SK-N-SH (cell line): ENCODE data around the gene TACR2. TPM values are rescaled to one million over a fixed set of nuclear protein-coding genes. Genes with fewer than 3 reads are reported as not detected.

Experiments used
- CTCF ChIA-PET: fragments of 300-600, 350-600 bp; formaldehyde crosslinking; extraction: SDS; loops from one replicate; lab custom pipeline; 2021; lab: Yijun Ruan, JAX
- POLR2A ChIA-PET: fragments of 350-600 bp; sonication (Branson Sonifier 250); formaldehyde crosslinking; extraction: SDS; loops from one replicate; lab custom pipeline; 2020; ENCODE audit warnings: antibody characterized with exemption, inconsistent platforms; lab: Yijun Ruan, JAX
- DNase-seq: peaks from one replicate; pipeline ENCODE4 v3.0.0; 2012
- H2AFZ ChIP-seq: fragments of 200-600 bp; sonication (generic); 2 replicates; pipeline ENCODE4 v1.8.1; 2016; ENCODE audit warnings: antibody characterized with exemption, mild to moderate bottlenecking, low read depth
- H3F3A ChIP-seq: fragments of 200-600 bp; sonication (generic); replicated peaks from 2 replicates; pipeline ENCODE3; 2016; ENCODE audit warnings: antibody characterized with exemption, mild to moderate bottlenecking; ENCODE audit not compliant: insufficient read depth
- H3K27ac ChIP-seq, 2 experiments: fragments of 200-500 bp in 1 of 2; fragments of 200-600 bp in 1 of 2; sonication (Bioruptor generic) in 1 of 2; sonication (generic), shearing (Covaris generic) in 1 of 2; 2 replicates each; pipeline versions ENCODE4 v1.5.1 to v1.6.1; 2014 to 2016; ENCODE audit warnings: low read depth in 2 of 2, inconsistent platforms in 1 of 2, low read length in 1 of 2, mild to moderate bottlenecking in 1 of 2, mixed read lengths in 1 of 2
- H3K27me3 ChIP-seq: fragments of 200-600 bp; sonication (generic), shearing (Covaris generic); 2 replicates; pipeline ENCODE4 v1.6.1; 2016; ENCODE audit warnings: mixed run types; ENCODE audit not compliant: insufficient read depth
- H3K36me3 ChIP-seq, 2 experiments: fragments of 200-500 bp in 1 of 2; fragments of 200-600 bp in 1 of 2; sonication (Bioruptor generic) in 1 of 2; sonication (generic) in 1 of 2; replicated peaks in 1 of 2; 2 replicates each; pipeline versions ENCODE3 to v1.5.1; 2014 to 2016; ENCODE audit warnings: low read length in 1 of 2, mild to moderate bottlenecking in 1 of 2; ENCODE audit not compliant: insufficient read depth in 2 of 2, control insufficient read depth in 1 of 2
- H3K4me1 ChIP-seq, 2 experiments: fragments of 200-500 bp in 1 of 2; fragments of 200-600 bp in 1 of 2; sonication (Bioruptor generic) in 1 of 2; sonication (generic), shearing (Covaris generic) in 1 of 2; 2 replicates each; pipeline versions ENCODE4 v1.5.1 to v1.6.1; 2014 to 2016; ENCODE audit warnings: low read depth in 1 of 2, low read length in 1 of 2, mixed run types in 1 of 2; ENCODE audit not compliant: insufficient read depth in 2 of 2, control insufficient read depth in 1 of 2
- H3K4me2 ChIP-seq: fragments of 200-600 bp; sonication (generic), shearing (Covaris generic); 2 replicates; pipeline ENCODE4 v1.6.1; 2017; ENCODE audit warnings: mixed run types
- H3K4me3 ChIP-seq, 2 experiments: fragments of 200-500 bp in 1 of 2; fragments of 200-600 bp in 1 of 2; sonication (Bioruptor generic) in 1 of 2; sonication (generic), shearing (Covaris generic) in 1 of 2; 2 replicates each; pipeline versions ENCODE4 v1.5.1 to v1.8.1; 2014 to 2016; ENCODE audit warnings: low read depth in 2 of 2, inconsistent platforms in 1 of 2, low read length in 1 of 2, mild to moderate bottlenecking in 1 of 2, mixed read lengths in 1 of 2, moderate library complexity in 1 of 2
- H3K79me2 ChIP-seq: fragments of 200-600 bp; sonication (generic); 2 replicates; pipeline ENCODE4 v1.8.1; 2017; ENCODE audit warnings: mild to moderate bottlenecking; ENCODE audit not compliant: insufficient read depth
- H3K9ac ChIP-seq: fragments of 200-600 bp; sonication (generic); 2 replicates; pipeline ENCODE4 v1.6.1; 2017; ENCODE audit warnings: mixed run types
- H3K9me2 ChIP-seq: fragments of 200-600 bp; sonication (generic); 2 replicates; pipeline ENCODE4 v1.6.1; 2017; ENCODE audit warnings: mixed run types
- H3K9me3 ChIP-seq: fragments of 200-600 bp; sonication (generic); 2 replicates; pipeline ENCODE4 v1.6.1; 2017; ENCODE audit warnings: mixed run types, mild to moderate bottlenecking, moderate library complexity
- H4K20me1 ChIP-seq: fragments of 200-600 bp; sonication (generic); 2 replicates; pipeline ENCODE4 v1.6.1; 2017; ENCODE audit warnings: mild to moderate bottlenecking, mixed run types; ENCODE audit not compliant: insufficient read depth
- CHD2 ChIP-seq: fragments of 150-350 bp; IDR thresholded peaks from 2 replicates; pipeline ENCODE4 v1.6.1; 2018; ENCODE audit warnings: low read length; ENCODE audit not compliant: partially characterized antibody
- ELF1 ChIP-seq: IDR thresholded peaks from 2 replicates; pipeline ENCODE4 v1.4.0; 2012
- EZH2phosphoT487 ChIP-seq: fragments of 200-600 bp; sonication (generic); IDR thresholded peaks from 2 replicates; pipeline ENCODE4 v1.6.1; 2017; ENCODE audit warnings: low read depth, mixed run types, mild to moderate bottlenecking, antibody characterized with exemption, moderate library complexity, borderline replicate concordance
- FOSL2 ChIP-seq: IDR thresholded peaks from 2 replicates; pipeline ENCODE4 v1.4.0; 2012; ENCODE audit warnings: low read depth, mild to moderate bottlenecking, moderate library complexity, borderline replicate concordance
- FOXJ3 ChIP-seq: sonication (generic); formaldehyde crosslinking; IDR thresholded peaks from 2 replicates; pipeline ENCODE4 v1.5.1; 2020; ENCODE audit warnings: mild to moderate bottlenecking, missing genetic modification reagents
- FOXM1 ChIP-seq: IDR thresholded peaks from 2 replicates; pipeline ENCODE4 v1.4.0; 2012; ENCODE audit warnings: low read depth, mild to moderate bottlenecking
- GATA2 ChIP-seq: sonication (generic); formaldehyde crosslinking; IDR thresholded peaks from 2 replicates; pipeline ENCODE4 v1.5.0; 2020; ENCODE audit warnings: mild to moderate bottlenecking, missing genetic modification reagents
- JUND ChIP-seq: IDR thresholded peaks from 2 replicates; pipeline ENCODE4 v1.4.0; 2012
- MEF2A ChIP-seq: IDR thresholded peaks from 2 replicates; pipeline ENCODE4 v1.4.0; 2012; ENCODE audit warnings: low read depth, borderline replicate concordance
- NFIC ChIP-seq: IDR thresholded peaks from 2 replicates; pipeline ENCODE4 v1.4.0; 2012; ENCODE audit warnings: borderline replicate concordance
- POLR2AphosphoS5 ChIP-seq: IDR thresholded peaks from 2 replicates; pipeline ENCODE4 v1.6.1; 2012; ENCODE audit warnings: low read depth, low read length
- RAD21 ChIP-seq: IDR thresholded peaks from 2 replicates; pipeline ENCODE4 v1.6.1; 2012; ENCODE audit warnings: mild to moderate bottlenecking, low read length
- RFX5 ChIP-seq: IDR thresholded peaks from 2 replicates; pipeline ENCODE4 v1.6.1; 2012; ENCODE audit warnings: mild to moderate bottlenecking, improper control_type of control experiment, low read length
- SMC3 ChIP-seq: IDR thresholded peaks from 2 replicates; pipeline ENCODE4 v1.6.1; 2012; ENCODE audit warnings: low read depth, low read length, improper control_type of control experiment
- TAF1 ChIP-seq: IDR thresholded peaks from 2 replicates; pipeline ENCODE4 v1.6.1; 2012; ENCODE audit warnings: low read depth, mild to moderate bottlenecking, low read length, moderate library complexity, borderline replicate concordance
- TCF12 ChIP-seq: IDR thresholded peaks from 2 replicates; pipeline ENCODE4 v1.4.0; 2012
- WGBS: methylation state at CpG from one replicate; pipeline ENCODE4 v1.1.6; 2017; ENCODE audit warnings: low lambda C conversion rate; 5-methylcytosine and 5-hydroxymethylcytosine counted together
- polyA plus RNA-seq, 3 experiments: library from polyadenylated mRNA; depleted of rRNA; stranded (reverse); fragments of >200 nt; gene quantifications; 2 replicates each; pipeline ENCODE4 v1.2.3, GENCODE V29; 2012
- TF ChIP-seq, protein P1 (sequence below): fragments of 200-600 bp; sonication (generic); IDR thresholded peaks from 2 replicates; pipeline ENCODE4 v1.6.1; 2017; ENCODE audit warnings: antibody characterized with exemption, mild to moderate bottlenecking, moderate library complexity
- TF ChIP-seq, protein P2 (sequence below): fragments of 150-350 bp; IDR thresholded peaks from 2 replicates; pipeline ENCODE4 v1.6.1; 2017; ENCODE audit warnings: antibody characterized with exemption, low read length, low read depth, borderline replicate concordance
- TF ChIP-seq, protein P3 (sequence below): IDR thresholded peaks from 2 replicates; pipeline ENCODE4 v1.4.0; 2012; ENCODE audit warnings: low read depth, borderline replicate concordance
- TF ChIP-seq, protein P4 (sequence below): IDR thresholded peaks from 2 replicates; pipeline ENCODE4 v1.4.0; 2012; ENCODE audit warnings: low read depth
- TF ChIP-seq, protein P5 (sequence below): fragments of 150-350 bp; IDR thresholded peaks from 2 replicates; pipeline ENCODE4 v1.6.1; 2016; ENCODE audit warnings: mild to moderate bottlenecking, low read depth, low read length

Gene TACR2
- polyA plus RNA-seq, 1 of the 3 experiments (the other 2 are of a cell fraction): 0.02 TPM

DNA sequence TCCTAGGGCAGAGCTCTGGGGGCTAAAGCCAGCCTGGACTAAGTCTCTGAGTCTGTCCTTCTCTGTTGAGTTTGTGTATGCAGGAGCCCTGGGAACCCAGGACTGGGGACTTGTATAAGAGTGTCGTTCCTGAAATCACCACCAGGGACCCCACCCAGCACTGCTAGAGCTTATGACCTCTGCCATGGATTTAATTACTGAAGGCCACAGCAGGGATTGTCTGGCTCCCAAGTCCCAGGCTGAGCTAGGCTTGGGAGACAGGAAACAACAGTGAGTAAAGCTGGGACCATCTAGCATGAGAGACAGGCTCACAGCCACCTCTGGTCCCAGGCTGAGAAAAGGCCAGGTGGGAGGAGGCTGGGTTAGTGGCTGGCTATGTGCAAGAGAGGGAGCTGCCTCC is 33.1 kb upstream of the TACR2 start:
- no peak overlapping the region for H3K9ac ChIP-seq
- no peaks in the 10 kb centered on the region for H3K9me2 ChIP-seq
- no peaks in the 10 kb centered on the region for H3K79me2 ChIP-seq
- no peak overlapping the region for H3K4me3 ChIP-seq
- POLR2A ChIA-PET: no interaction called here
- H3F3A ChIP-seq: peaks cover 20% of the 10 kb centered on the region
- no peak overlapping the region for H3K27ac ChIP-seq
- CTCF ChIA-PET: interaction anchor here (0.6 to 7.6 kb wide), 20 partner anchors 9 to 208 kb away, joined by 3 to 38 read pairs (median 4); no protein-coding TSS in a partner anchor
- H3K4me1 ChIP-seq: peaks cover 13 to 29% of the 10 kb centered on the region in 2 experiments; a peak in 3 of 4 replicates
- H3K4me2 ChIP-seq: no peak overlapping the region
- TF ChIP-seq CHD2: no peak
- peak; percentile 24; the same call in 1 of the 2 replicates for TF ChIP-seq SMC3
- no peak for TF ChIP-seq POLR2AphosphoS5
- TF ChIP-seq, protein P1, sequence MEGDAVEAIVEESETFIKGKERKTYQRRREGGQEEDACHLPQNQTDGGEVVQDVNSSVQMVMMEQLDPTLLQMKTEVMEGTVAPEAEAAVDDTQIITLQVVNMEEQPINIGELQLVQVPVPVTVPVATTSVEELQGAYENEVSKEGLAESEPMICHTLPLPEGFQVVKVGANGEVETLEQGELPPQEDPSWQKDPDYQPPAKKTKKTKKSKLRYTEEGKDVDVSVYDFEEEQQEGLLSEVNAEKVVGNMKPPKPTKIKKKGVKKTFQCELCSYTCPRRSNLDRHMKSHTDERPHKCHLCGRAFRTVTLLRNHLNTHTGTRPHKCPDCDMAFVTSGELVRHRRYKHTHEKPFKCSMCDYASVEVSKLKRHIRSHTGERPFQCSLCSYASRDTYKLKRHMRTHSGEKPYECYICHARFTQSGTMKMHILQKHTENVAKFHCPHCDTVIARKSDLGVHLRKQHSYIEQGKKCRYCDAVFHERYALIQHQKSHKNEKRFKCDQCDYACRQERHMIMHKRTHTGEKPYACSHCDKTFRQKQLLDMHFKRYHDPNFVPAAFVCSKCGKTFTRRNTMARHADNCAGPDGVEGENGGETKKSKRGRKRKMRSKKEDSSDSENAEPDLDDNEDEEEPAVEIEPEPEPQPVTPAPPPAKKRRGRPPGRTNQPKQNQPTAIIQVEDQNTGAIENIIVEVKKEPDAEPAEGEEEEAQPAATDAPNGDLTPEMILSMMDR: peak; percentile 57
- peak; percentile 56 for TF ChIP-seq RAD21
- no peaks in the 10 kb centered on the region for H3K9me3 ChIP-seq
- H3K36me3 ChIP-seq: no peaks in the 10 kb centered on the region
- peak; percentile 78 for DNase-seq
- no peaks in the 10 kb centered on the region for H4K20me1 ChIP-seq
- WGBS: 36% methylated on average over 1 of the region's 1 CpG
- H3K27me3 ChIP-seq: no peaks in the 10 kb centered on the region
- no peak overlapping the region for H2AFZ ChIP-seq

DNA sequence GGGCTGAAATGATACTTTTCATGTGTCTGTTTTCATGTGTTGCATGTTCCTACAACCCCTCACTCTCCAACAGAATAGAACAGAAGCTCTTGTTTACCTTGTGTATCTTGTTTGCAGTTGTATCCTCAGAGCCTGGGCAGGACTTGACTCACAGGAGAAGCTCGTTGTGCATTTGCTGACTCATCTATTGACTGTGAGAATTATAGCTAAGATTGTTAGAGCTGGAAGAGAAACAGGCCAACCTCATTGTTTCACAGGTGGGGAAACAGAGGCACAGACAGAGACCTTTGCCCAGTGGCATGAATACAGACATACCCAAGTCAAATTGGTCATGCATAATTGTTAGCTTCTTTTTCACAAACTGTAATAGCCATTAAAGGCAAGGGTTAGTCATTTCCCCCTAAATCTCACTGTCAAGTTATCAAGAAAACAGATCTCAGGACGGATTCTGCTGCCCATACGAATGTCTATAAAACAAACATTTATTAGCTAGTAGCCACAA is 30.0 kb upstream of the TACR2 start:
- H3K36me3 ChIP-seq: no peaks in the 10 kb centered on the region
- 13% methylated on average over 3 of the region's 3 CpGs for WGBS
- peaks cover 6 to 29% of the 10 kb centered on the region in 2 experiments; a peak in 3 of 4 replicates for H3K4me1 ChIP-seq
- H3K4me2 ChIP-seq: peak overlapping the region; percentile 48
- no peaks in the 10 kb centered on the region for H3K79me2 ChIP-seq
- no peak overlapping the region for H2AFZ ChIP-seq
- no peaks in the 10 kb centered on the region for H3K9me2 ChIP-seq
- H3F3A ChIP-seq: peaks cover 20% of the 10 kb centered on the region
- no peaks in the 10 kb centered on the region for H4K20me1 ChIP-seq
- POLR2A ChIA-PET: interaction anchor here (0.5 kb wide), 1 partner anchor 8 kb away, joined by 3 read pairs; no protein-coding TSS in a partner anchor
- H3K27me3 ChIP-seq: no peaks in the 10 kb centered on the region
- H3K9me3 ChIP-seq: no peaks in the 10 kb centered on the region
- H3K4me3 ChIP-seq: peak overlapping the region in 1 of 2 experiments; percentile 3; a peak in 1 of 4 replicates
- peak overlapping the region; percentile 2 to 70; a peak in 3 of 4 replicates for H3K27ac ChIP-seq
- CTCF ChIA-PET: interaction anchor here (0.6 to 7.6 kb wide), 8 partner anchors 13 to 190 kb away, joined by 3 to 38 read pairs (median 4); no protein-coding TSS in a partner anchor
- DNase-seq: no peak
- H3K9ac ChIP-seq: no peak overlapping the region
- TF ChIP-seq FOXM1 (no peak), NFIC (0 out of 2 replicates have a peak, but pooled peaks have one; percentile 20), TCF12 (peak; percentile 79), ELF1 (no peak), RFX5 (no peak), TAF1 (no peak), GATA2 (no peak), JUND (peak; percentile 90), EZH2phosphoT487 (no peak), FOXJ3 (CRISPR knock-in tag) (no peak), FOSL2 (peak; percentile 96), MEF2A (no peak)
- TF ChIP-seq, protein P1: no peak
- TF ChIP-seq, protein P2, sequence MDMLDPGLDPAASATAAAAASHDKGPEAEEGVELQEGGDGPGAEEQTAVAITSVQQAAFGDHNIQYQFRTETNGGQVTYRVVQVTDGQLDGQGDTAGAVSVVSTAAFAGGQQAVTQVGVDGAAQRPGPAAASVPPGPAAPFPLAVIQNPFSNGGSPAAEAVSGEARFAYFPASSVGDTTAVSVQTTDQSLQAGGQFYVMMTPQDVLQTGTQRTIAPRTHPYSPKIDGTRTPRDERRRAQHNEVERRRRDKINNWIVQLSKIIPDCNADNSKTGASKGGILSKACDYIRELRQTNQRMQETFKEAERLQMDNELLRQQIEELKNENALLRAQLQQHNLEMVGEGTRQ: no peak
- TF ChIP-seq, protein P3, sequence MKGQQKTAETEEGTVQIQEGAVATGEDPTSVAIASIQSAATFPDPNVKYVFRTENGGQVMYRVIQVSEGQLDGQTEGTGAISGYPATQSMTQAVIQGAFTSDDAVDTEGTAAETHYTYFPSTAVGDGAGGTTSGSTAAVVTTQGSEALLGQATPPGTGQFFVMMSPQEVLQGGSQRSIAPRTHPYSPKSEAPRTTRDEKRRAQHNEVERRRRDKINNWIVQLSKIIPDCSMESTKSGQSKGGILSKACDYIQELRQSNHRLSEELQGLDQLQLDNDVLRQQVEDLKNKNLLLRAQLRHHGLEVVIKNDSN: no peak
- TF ChIP-seq, protein P4, sequence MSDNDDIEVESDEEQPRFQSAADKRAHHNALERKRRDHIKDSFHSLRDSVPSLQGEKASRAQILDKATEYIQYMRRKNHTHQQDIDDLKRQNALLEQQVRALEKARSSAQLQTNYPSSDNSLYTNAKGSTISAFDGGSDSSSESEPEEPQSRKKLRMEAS: peak; percentile 25; the same call in 1 of the 2 replicates
- TF ChIP-seq, protein P5, sequence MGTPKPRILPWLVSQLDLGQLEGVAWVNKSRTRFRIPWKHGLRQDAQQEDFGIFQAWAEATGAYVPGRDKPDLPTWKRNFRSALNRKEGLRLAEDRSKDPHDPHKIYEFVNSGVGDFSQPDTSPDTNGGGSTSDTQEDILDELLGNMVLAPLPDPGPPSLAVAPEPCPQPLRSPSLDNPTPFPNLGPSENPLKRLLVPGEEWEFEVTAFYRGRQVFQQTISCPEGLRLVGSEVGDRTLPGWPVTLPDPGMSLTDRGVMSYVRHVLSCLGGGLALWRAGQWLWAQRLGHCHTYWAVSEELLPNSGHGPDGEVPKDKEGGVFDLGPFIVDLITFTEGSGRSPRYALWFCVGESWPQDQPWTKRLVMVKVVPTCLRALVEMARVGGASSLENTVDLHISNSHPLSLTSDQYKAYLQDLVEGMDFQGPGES: no peak
